B cell (primary cell): ENCODE results near the gene C10orf90. TPM values are rescaled to one million over a fixed set of nuclear protein-coding genes. Genes with fewer than 3 reads are reported as not detected.

Experiments
- ATAC-seq: fragments of 200-7000 bp; cut with Tn5 transposase; one replicate; pipeline ENCODE4 v1.10.0; 2021; ENCODE audit warnings: low read depth, mild to moderate bottlenecking, moderate number of reproducible peaks, moderate library complexity
- CTCF ChIA-PET: fragments of 350-600 bp; sonication (Branson Sonifier 250); formaldehyde crosslinking; loops from one replicate; lab custom pipeline; 2021; ENCODE audit warnings: antibody characterized with exemption, inconsistent platforms; lab: Charles Lee
- POLR2A ChIA-PET: fragments of 350-600 bp; sonication (Branson Sonifier 250); formaldehyde crosslinking; loops from one replicate; lab custom pipeline; 2021; ENCODE audit warnings: antibody characterized with exemption; lab: Charles Lee
- DNase-seq: peaks from one replicate; pipeline ENCODE4 v3.0.0; 2013
- H2AFZ ChIP-seq: 2 replicates; pipeline ENCODE4 v1.6.1; 2012; ENCODE audit warnings: mild to moderate bottlenecking, low read depth, low read length; ENCODE audit not compliant: insufficient read depth, poor library complexity, severe bottlenecking
- H3K27ac ChIP-seq, 2 donors: 1 replicate in 1 of 2; 2 replicates in 1 of 2; pipeline ENCODE4 v1.5.1; 2012 to 2013; ENCODE audit warnings: low read length in 2 of 2, mild to moderate bottlenecking in 2 of 2, moderate library complexity in 1 of 2
- H3K27me3 ChIP-seq, 4 experiments: fragments of 200-600 bp in 1 of 4; sonication (generic) in 1 of 4; replicated peaks in 1 of 4; 1 replicate in 2 of 4; 2 replicates in 2 of 4; pipeline versions ENCODE4 v1.6.1 to v1.7.0; 2013 to 2016; ENCODE audit warnings: low read length in 3 of 4, mild to moderate bottlenecking in 2 of 4, mixed read lengths in 1 of 4, moderate library complexity in 1 of 4; ENCODE audit not compliant: insufficient read depth in 4 of 4, control insufficient read depth in 3 of 4; ENCODE audit errors: control extremely low read depth in 1 of 4
- H3K36me3 ChIP-seq, 2 experiments: replicated peaks in 1 of 2; 1 replicate in 1 of 2; 2 replicates in 1 of 2; pipeline versions ENCODE4 v1.6.1 to v1.7.1; 2013; ENCODE audit warnings: low read length in 1 of 2; ENCODE audit not compliant: insufficient read depth in 2 of 2, control insufficient read depth in 1 of 2; ENCODE audit errors: control extremely low read depth in 1 of 2, extremely low read depth in 1 of 2
- H3K4me1 ChIP-seq, 2 donors: fragments of 200-600 bp in 1 of 2; sonication (generic) in 1 of 2; 1 replicate in 1 of 2; 2 replicates in 1 of 2; pipeline versions ENCODE4 v1.5.1 to v1.6.1; 2013 to 2017; ENCODE audit warnings: low read length in 2 of 2; ENCODE audit not compliant: control insufficient read depth in 2 of 2, insufficient read depth in 2 of 2
- H3K4me2 ChIP-seq: replicated peaks from 2 replicates; pipeline ENCODE3; 2012; ENCODE audit warnings: mild to moderate bottlenecking, low read depth, low read length; ENCODE audit not compliant: poor library complexity, severe bottlenecking
- H3K4me3 ChIP-seq, 5 experiments: fragments of 200-600 bp in 1 of 5; sonication (generic) in 1 of 5; 1 replicate in 3 of 5; 2 replicates in 2 of 5; pipeline versions ENCODE4 v1.5.1 to v1.7.0; 2011 to 2016; ENCODE audit warnings: low read length in 4 of 5, mild to moderate bottlenecking in 4 of 5, low read depth in 2 of 5, control low read depth in 1 of 5, moderate library complexity in 1 of 5; ENCODE audit not compliant: insufficient read depth in 1 of 5; ENCODE audit errors: control extremely low read depth in 1 of 5, extremely low read depth in 1 of 5
- H3K79me2 ChIP-seq: fragments of 200-600 bp; sonication (generic); one replicate; pipeline ENCODE4 v1.6.0; 2016; ENCODE audit warnings: low read length; ENCODE audit not compliant: control insufficient read depth, insufficient read depth
- H3K9ac ChIP-seq: fragments of 200-600 bp; sonication (generic); 2 replicates; pipeline ENCODE4 v1.6.1; 2017; ENCODE audit warnings: mild to moderate bottlenecking, low read length, moderate library complexity
- H3K9me3 ChIP-seq, 3 donors: one replicate each; pipeline versions ENCODE4 v1.6.1 to v1.7.1; 2013; ENCODE audit warnings: low read length in 2 of 3; ENCODE audit not compliant: control insufficient read depth in 2 of 3, insufficient read depth in 1 of 3; ENCODE audit errors: control extremely low read depth in 1 of 3
- H4K20me1 ChIP-seq: 2 replicates; pipeline ENCODE4 v1.6.0; 2012; ENCODE audit warnings: mild to moderate bottlenecking, low read length; ENCODE audit not compliant: insufficient read depth, control insufficient read depth, poor library complexity, severe bottlenecking
- H3K27ac Mint-ChIP-seq: one replicate; pipeline ENCODE4 v1.8.0; 2021; ENCODE audit warnings: mixed read lengths
- H3K27me3 Mint-ChIP-seq: one replicate; pipeline ENCODE4 v1.8.0; 2021; ENCODE audit warnings: mixed read lengths
- H3K4me1 Mint-ChIP-seq: one replicate; pipeline ENCODE4 v1.8.0; 2021; ENCODE audit warnings: mixed read lengths
- H3K4me3 Mint-ChIP-seq: one replicate; pipeline ENCODE4 v1.8.0; 2021; ENCODE audit warnings: mixed read lengths
- H3K9me3 Mint-ChIP-seq: one replicate; pipeline ENCODE4 v1.8.0; 2022; ENCODE audit warnings: mixed read lengths; ENCODE audit not compliant: insufficient read depth
- CTCF ChIP-seq: fragments of 200-600 bp; IDR thresholded peaks from one replicate; pipeline ENCODE4 v1.8.0; 2022; ENCODE audit warnings: antibody characterized with exemption, mild to moderate bottlenecking
- EZH2 ChIP-seq: IDR thresholded peaks from 2 replicates; pipeline ENCODE4 v1.6.1; 2012; ENCODE audit warnings: borderline replicate concordance, low read depth, mild to moderate bottlenecking, moderate library complexity, low read length; ENCODE audit not compliant: insufficient read depth, poor library complexity, severe bottlenecking
- WGBS: methylation state at CpG from one replicate; pipeline ENCODE4 v1.1.5; 2013; ENCODE audit warnings: missing lambda C conversion rate; ENCODE audit not compliant: insufficient coverage; 5-methylcytosine and 5-hydroxymethylcytosine counted together
- intact Hi-C: fragments of 100-400 bp; cut with micrococcal nuclease; formaldehyde crosslinking; loops from one replicate; pipeline ENCODE4 v1.10.0; 2022
- polyA plus RNA-seq: library from polyadenylated mRNA; depleted of rRNA; stranded (reverse); fragments of >200 nt; gene quantifications from 2 replicates; pipeline ENCODE4 v1.2.3, GENCODE V29; 2012
- total RNA-seq, 2 donors: library from RNA; stranded (reverse); fragments of 120-200 nt in 1 of 2; gene quantifications; 1 replicate in 1 of 2; 2 replicates in 1 of 2; pipeline versions ENCODE4 v1.2.3 to v1.2.4, GENCODE V29; 2013 to 2022

Gene C10orf90
- total and polyA plus RNA-seq, 2 donors (not counting 1 experiment from before 2014, with no cell fraction given): not detected

GRCh38 chr10:126387931-126388911 is 282.3 kb downstream of the C10orf90 start, which contains the start of gene ADAM12:
ADAM12 (minus strand) TSS chr10:126388477; CDS start chr10:126388145, 332 bp downstream.
- Mint-ChIP-seq H3K4me1 (peaks cover 7% of the 10 kb centered on the region), H3K27me3 (peaks cover 50% of the 10 kb centered on the region), H3K27ac (no peak within 1 kb of the TSS), H3K9me3 (no peaks in the 10 kb centered on the region), H3K4me3 (no peak within 1 kb of the TSS)
- H3K27me3 ChIP-seq: peaks cover 0 to 26% (median 6%) of the 10 kb centered on the region in 4 experiments
- intact Hi-C loops: loop anchor here (2.0 kb wide), 1 partner anchor 405 kb away; no protein-coding TSS in a partner anchor
- TF ChIP-seq EZH2 (no peak), CTCF (no peak)
- H3K4me3 ChIP-seq: no peak within 1 kb of the TSS
- no peaks in the 10 kb centered on the region for H3K79me2 ChIP-seq
- CTCF ChIA-PET: no interaction called here
- no peak within 1 kb of the TSS for H3K27ac ChIP-seq
- POLR2A ChIA-PET: no interaction called here
- 5% methylated on average over 127 of the region's 127 CpGs for WGBS
- no peak for DNase-seq
- no peaks in the 10 kb centered on the region for H3K36me3 ChIP-seq
- H4K20me1 ChIP-seq: no peaks in the 10 kb centered on the region
- no peak within 1 kb of the TSS for H2AFZ ChIP-seq
- no peaks in the 10 kb centered on the region for H3K4me1 ChIP-seq
- H3K4me2 ChIP-seq: peak within 1 kb of the TSS; percentile 8
- ATAC-seq: no peak
- no peak within 1 kb of the TSS for H3K9ac ChIP-seq
- peaks cover 0 to 16% (median 0%) of the 10 kb centered on the region in 3 donors for H3K9me3 ChIP-seq
